ENCODE data around the gene ZKSCAN4. TPM values are rescaled to one million over a fixed set of nuclear protein-coding genes. Genes with fewer than 3 reads are reported as not detected.

The ZKSCAN4 gene
- total RNA-seq, 2 donors from 2014 or later, result 1.8 to 2.0 TPM

DNA sequence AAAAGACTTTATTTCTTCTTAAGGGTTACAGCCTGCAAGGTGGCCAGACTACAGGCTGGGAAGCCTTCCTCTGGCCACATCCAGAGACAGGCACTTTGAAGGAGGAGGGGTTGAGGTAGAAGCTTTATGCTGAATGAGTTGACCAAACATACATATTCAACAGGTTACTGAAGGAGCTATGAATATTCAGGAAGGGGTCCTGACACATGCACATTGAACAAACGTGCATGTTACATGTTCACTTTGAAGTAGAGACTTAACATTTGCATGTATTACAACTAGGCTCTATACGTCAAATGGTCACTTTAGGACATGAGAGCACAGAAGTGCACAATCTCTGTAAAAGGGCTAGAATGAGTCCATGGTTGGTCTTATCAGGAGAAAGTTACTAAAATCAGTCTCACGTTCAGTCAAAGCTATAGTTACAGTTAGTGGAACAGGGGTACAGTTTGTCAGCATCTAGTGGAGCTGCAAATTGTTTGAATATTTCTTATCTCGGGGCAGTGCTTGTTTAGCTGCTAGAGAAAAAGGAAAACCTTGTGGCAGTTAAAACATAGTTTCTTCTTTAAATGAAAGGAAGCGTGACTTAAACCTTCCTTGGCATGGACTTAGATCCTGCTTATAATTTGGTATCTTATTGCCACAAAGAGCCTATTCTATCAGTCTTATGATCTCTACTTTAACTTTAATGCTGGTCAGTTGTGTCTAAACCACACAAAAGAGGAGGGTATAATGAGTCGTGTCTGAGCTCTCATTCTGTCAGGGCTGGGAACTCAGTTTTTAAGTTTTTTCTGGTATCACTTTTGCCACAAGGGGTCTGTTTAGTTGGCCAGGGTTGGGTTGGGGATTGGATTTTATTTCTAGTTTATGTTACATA is 31.6 kb downstream of the ZKSCAN4 start:
- TF ChIP-seq, protein P1, sequence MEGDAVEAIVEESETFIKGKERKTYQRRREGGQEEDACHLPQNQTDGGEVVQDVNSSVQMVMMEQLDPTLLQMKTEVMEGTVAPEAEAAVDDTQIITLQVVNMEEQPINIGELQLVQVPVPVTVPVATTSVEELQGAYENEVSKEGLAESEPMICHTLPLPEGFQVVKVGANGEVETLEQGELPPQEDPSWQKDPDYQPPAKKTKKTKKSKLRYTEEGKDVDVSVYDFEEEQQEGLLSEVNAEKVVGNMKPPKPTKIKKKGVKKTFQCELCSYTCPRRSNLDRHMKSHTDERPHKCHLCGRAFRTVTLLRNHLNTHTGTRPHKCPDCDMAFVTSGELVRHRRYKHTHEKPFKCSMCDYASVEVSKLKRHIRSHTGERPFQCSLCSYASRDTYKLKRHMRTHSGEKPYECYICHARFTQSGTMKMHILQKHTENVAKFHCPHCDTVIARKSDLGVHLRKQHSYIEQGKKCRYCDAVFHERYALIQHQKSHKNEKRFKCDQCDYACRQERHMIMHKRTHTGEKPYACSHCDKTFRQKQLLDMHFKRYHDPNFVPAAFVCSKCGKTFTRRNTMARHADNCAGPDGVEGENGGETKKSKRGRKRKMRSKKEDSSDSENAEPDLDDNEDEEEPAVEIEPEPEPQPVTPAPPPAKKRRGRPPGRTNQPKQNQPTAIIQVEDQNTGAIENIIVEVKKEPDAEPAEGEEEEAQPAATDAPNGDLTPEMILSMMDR (IDR thresholded peaks at IDR 0.05), result no peak
- DNase-seq (ENCODE audit: low spot score), result no peak
- H3K27me3 ChIP-seq, result no peaks in the 10 kb centered on the region
- no peak overlapping the region for H3K4me3 ChIP-seq
- H3K36me3 ChIP-seq, result no peaks in the 10 kb centered on the region
- peaks cover 0 to 9% of the 10 kb centered on the region in 2 donors for H3K4me1 ChIP-seq
- H3K9me3 ChIP-seq, result no peaks in the 10 kb centered on the region
- H3K27ac ChIP-seq, result no peak overlapping the region

DNA sequence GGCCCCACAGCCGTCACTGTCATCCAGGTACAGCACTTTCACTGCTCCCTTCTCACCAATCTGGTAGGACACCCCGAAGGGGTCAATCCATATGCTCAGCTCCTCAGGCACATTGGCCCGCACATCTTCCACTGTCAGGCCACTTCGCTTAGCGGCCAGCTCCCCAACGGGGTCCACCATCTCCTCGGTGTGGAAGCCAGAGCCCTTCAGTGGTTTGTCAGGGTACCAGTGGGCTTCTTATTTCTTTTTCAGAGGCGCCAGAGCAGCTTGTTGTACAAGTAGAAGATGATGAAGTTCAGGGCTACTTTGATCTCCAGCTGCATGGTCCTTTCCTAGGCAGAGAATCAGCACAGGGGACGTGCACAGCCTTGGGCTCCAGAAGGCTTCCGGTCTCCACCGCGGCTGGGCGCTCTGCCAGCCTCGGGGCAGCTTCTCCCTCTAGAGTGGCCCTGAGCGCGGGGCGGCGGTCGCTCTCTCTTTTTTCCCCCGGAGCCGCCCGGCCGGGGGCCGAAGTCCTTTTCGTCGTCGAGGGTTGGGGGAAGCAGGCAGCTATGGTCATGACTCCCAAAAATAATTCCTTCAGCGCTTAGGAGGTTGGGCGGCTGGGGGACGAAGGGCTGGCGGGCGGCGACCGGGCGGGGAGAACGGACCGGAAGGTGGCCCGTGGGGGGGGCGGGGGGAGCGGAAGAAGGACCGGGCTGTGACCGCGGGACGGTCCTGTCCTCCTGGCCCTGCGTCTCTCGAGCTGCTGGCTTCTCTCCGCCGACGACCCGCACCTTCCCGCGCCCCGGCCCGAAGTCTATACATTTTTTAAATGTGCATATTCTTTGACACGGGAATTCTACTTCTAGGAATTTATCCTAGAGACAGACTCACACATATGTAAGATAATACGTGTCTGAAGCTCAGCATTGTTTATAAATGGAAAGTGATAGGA is 33.5 kb downstream of the ZKSCAN4 start:
- Histone ChIP-seq H3K27me3 (peaks cover 0 to under 1% of the 10 kb centered on the region in 2 donors), H3K9me3 (no peaks in the 10 kb centered on the region), H3K36me3 (no peaks in the 10 kb centered on the region), H3K4me1 (peaks cover 0 to 9% of the 10 kb centered on the region in 2 donors), H3K27ac (peak overlapping the region; percentile 69 to 79), H3K4me3 (peak overlapping the region; percentile 52 to 66)
- TF ChIP-seq, protein P1 (IDR thresholded peaks at IDR 0.05), result no peak
- DNase-seq (ENCODE audit: low spot score), result peak; percentile 67

DNA sequence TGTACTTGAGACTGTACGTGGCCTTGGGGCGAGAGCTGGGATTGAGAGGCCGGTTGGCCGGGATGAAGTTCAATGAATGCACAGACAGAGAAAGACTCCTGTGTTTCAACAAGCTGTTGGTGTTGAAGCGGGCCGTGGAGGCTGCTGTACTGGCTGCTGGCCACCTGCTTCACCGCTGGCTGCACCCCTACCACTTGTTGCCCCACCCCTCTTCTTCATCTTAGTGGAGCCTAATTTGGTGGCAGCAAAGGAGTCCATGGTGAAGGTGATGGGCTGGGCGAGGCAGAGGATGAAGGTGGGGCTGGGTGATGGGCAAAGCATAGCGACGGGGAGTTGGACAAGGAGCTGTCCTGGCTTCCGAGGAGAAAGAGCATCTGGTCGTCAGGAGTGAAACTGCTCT is 34.2 kb downstream of the ZKSCAN4 start:
- H3K4me3 ChIP-seq, result no peak overlapping the region

DNA sequence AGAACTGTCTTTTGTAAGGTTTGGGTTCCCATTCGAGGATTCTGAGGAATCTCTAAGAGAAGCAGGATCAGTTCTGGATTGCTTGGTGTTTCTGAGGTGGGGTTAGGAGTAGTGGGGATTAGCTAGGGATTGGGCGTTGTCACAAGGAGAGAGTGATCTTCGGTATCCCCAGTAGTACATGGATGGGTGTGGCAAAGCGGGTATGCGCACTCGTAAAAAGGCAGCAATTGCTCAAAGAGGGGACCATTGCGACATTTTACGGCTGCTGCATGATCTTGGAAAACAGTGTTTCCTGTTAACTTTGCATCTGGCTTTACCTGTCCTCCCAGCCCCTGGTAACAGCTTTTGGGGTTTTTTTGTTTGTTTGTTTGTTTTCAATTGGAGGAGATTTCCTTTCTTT is 36.6 kb downstream of the ZKSCAN4 start:
- DNase-seq (ENCODE audit: low spot score), result no peak
- no peak overlapping the region for H3K27ac ChIP-seq
- TF ChIP-seq, protein P1 (IDR thresholded peaks at IDR 0.05), result no peak
- peaks cover 0 to 21% of the 10 kb centered on the region in 2 donors for H3K4me1 ChIP-seq
- no peak overlapping the region for H3K4me3 ChIP-seq
- no peaks in the 10 kb centered on the region for H3K9me3 ChIP-seq
- H3K36me3 ChIP-seq, result no peaks in the 10 kb centered on the region
- peaks cover 16 to 26% of the 10 kb centered on the region in 2 donors for H3K27me3 ChIP-seq

More for the DNA sequence above, 34.2 kb downstream of the ZKSCAN4 start:
- Histone ChIP-seq H3K4me1 (peaks cover 0 to 10% of the 10 kb centered on the region in 2 donors), H3K9me3 (no peaks in the 10 kb centered on the region), H3K36me3 (no peaks in the 10 kb centered on the region), H3K27me3 (peaks cover 5 to 7% of the 10 kb centered on the region in 2 donors), H3K27ac (no peak overlapping the region)
- TF ChIP-seq, protein P1 (IDR thresholded peaks at IDR 0.05), result no peak
- DNase-seq (ENCODE audit: low spot score), result no peak

DNA sequence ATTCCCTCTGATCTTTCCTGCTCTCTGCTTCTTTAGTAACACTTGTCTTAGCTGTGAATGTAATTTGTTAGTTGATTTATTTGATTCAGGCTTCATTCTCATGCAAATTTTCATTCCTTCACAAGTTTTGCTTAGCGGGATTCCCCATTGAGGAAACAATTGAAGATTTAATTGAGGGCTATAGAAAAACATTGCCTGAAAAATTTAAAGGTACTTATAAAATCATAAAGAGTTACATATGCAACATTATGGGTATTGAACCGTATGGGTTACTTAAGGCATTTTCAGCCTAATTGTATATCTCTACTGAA is 38.9 kb downstream of the ZKSCAN4 start:
- H3K9me3 ChIP-seq, result no peaks in the 10 kb centered on the region
- H3K27me3 ChIP-seq, result peaks cover 33 to 48% of the 10 kb centered on the region in 2 donors
- no peak overlapping the region for H3K27ac ChIP-seq
- H3K4me1 ChIP-seq, result peaks cover 0 to 18% of the 10 kb centered on the region in 2 donors
- no peak for DNase-seq (ENCODE audit: low spot score)
- H3K4me3 ChIP-seq, result no peak overlapping the region
- no peaks in the 10 kb centered on the region for H3K36me3 ChIP-seq
- TF ChIP-seq, protein P1 (IDR thresholded peaks at IDR 0.05), result no peak

All from right atrium auricular region (tissue), 2 donors.